H1 (cell line): ENCODE data around the gene FGF10. TPM values are rescaled to one million over a fixed set of nuclear protein-coding genes. Genes with fewer than 3 reads are reported as not detected.

Experiments used
- CTCF ChIA-PET: fragments of 300-600 bp; sonication (Branson Sonifier 250); formaldehyde crosslinking; loops from one replicate; lab custom pipeline; 2021; ENCODE audit not compliant: partially characterized antibody; lab: Charles Lee
- POLR2A ChIA-PET: fragments of 300-600 bp; sonication (Branson Sonifier 250); formaldehyde crosslinking; loops from one replicate; lab custom pipeline; 2021; ENCODE audit warnings: inconsistent platforms; ENCODE audit not compliant: partially characterized antibody; lab: Charles Lee
- DNase-seq, 2 experiments: peaks; one replicate each; pipeline versions ENCODE4 v3.0.0 to v3.0.0-alpha.2; 2010 to 2022; ENCODE audit warnings: low spot score in 2 of 2, low read depth in 1 of 2, mixed read lengths in 1 of 2
- FAIRE-seq: peaks from 2 replicates; lab custom pipeline; 2011; peaks lifted over from hg19 to GRCh38; lab: Jason Lieb, UNC
- H2AFZ ChIP-seq: 2 replicates; pipeline ENCODE4 v1.8.1; 2012; ENCODE audit warnings: low read length, inconsistent platforms
- H2AK5ac ChIP-seq: 2 replicates; pipeline ENCODE4 v1.6.1; 2013; ENCODE audit warnings: low read depth, low read length
- H2BK120ac ChIP-seq: replicated peaks from 2 replicates; pipeline ENCODE3; 2013; ENCODE audit warnings: low read depth, low read length, inconsistent platforms
- H2BK12ac ChIP-seq: 2 replicates; pipeline ENCODE4 v1.6.1; 2013; ENCODE audit warnings: low read depth, low read length
- H2BK15ac ChIP-seq: 2 replicates; pipeline ENCODE4 v1.6.1; 2013; ENCODE audit warnings: low read length
- H2BK20ac ChIP-seq: 2 replicates; pipeline ENCODE4 v1.6.1; 2013; ENCODE audit warnings: low read length
- H2BK5ac ChIP-seq: 2 replicates; pipeline ENCODE4 v1.6.1; 2013; ENCODE audit warnings: low read depth, low read length
- H3K14ac ChIP-seq: 2 replicates; pipeline ENCODE4 v1.6.1; 2013; ENCODE audit warnings: inconsistent platforms; ENCODE audit not compliant: insufficient read length
- H3K18ac ChIP-seq: 2 replicates; pipeline ENCODE4 v1.6.1; 2013; ENCODE audit warnings: low read length; ENCODE audit errors: extremely low read depth
- H3K23ac ChIP-seq: 2 replicates; pipeline ENCODE4 v1.6.1; 2013; ENCODE audit warnings: inconsistent platforms; ENCODE audit not compliant: insufficient read length
- H3K23me2 ChIP-seq: 2 replicates; pipeline ENCODE4 v1.6.1; 2013; ENCODE audit warnings: low read depth, low read length
- H3K27ac ChIP-seq: 2 replicates; pipeline ENCODE4 v1.6.1; 2011; ENCODE audit warnings: low read depth, low read length, inconsistent platforms
- H3K27me3 ChIP-seq, 4 experiments: replicated peaks in 1 of 4; 1 replicate in 1 of 4; 2 replicates in 3 of 4; pipeline versions ENCODE4 v1.6.1 to v1.8.1; 2011 to 2013; ENCODE audit warnings: low read length in 3 of 4, mild to moderate bottlenecking in 3 of 4, inconsistent platforms in 2 of 4, mixed read lengths in 2 of 4, moderate library complexity in 1 of 4; ENCODE audit not compliant: control insufficient read depth in 3 of 4, insufficient read depth in 3 of 4; ENCODE audit errors: extremely low read depth in 1 of 4
- H3K36me3 ChIP-seq, 4 experiments: 2 replicates each; pipeline versions ENCODE4 v1.6.1 to v1.8.1; 2011 to 2013; ENCODE audit warnings: mild to moderate bottlenecking in 4 of 4, low read length in 3 of 4, moderate library complexity in 2 of 4, control low read depth in 1 of 4, inconsistent platforms in 1 of 4; ENCODE audit not compliant: insufficient read depth in 4 of 4, control insufficient read depth in 2 of 4
- H3K4ac ChIP-seq: replicated peaks from 2 replicates; pipeline ENCODE3; 2013; ENCODE audit warnings: low read length, low read depth, mixed read lengths, inconsistent platforms; ENCODE audit not compliant: insufficient read length
- H3K4me1 ChIP-seq, 4 experiments: replicated peaks in 1 of 4; 1 replicate in 1 of 4; 2 replicates in 3 of 4; pipeline versions ENCODE4 v1.6.1 to v1.8.1; 2011 to 2013; ENCODE audit warnings: low read length in 3 of 4, inconsistent platforms in 2 of 4, mixed read lengths in 1 of 4; ENCODE audit not compliant: insufficient read depth in 4 of 4, control insufficient read depth in 3 of 4
- H3K4me2 ChIP-seq, 2 experiments: 2 replicates each; pipeline versions ENCODE4 v1.6.1 to v1.8.1; 2011 to 2013; ENCODE audit warnings: low read depth in 2 of 2, low read length in 2 of 2, control low read depth in 1 of 2, inconsistent platforms in 1 of 2, mild to moderate bottlenecking in 1 of 2; ENCODE audit not compliant: insufficient read depth in 1 of 2
- H3K4me3 ChIP-seq, 4 experiments: fragments of 200-600, 300-600 bp in 1 of 4; sonication (generic), shearing (Covaris generic), sonication (Bioruptor Twin) in 1 of 4; 2 replicates each; pipeline versions ENCODE4 v1.5.1 to v1.8.1; 2011 to 2016; ENCODE audit warnings: low read length in 4 of 4, low read depth in 3 of 4, control low read depth in 2 of 4, inconsistent platforms in 2 of 4, mild to moderate bottlenecking in 2 of 4, mixed read lengths in 1 of 4, moderate library complexity in 1 of 4; ENCODE audit not compliant: insufficient read depth in 2 of 4; ENCODE audit errors: extremely low read depth in 1 of 4
- H3K56ac ChIP-seq: replicated peaks from 2 replicates; pipeline ENCODE3; 2013; ENCODE audit warnings: low read depth, mild to moderate bottlenecking, mixed read lengths, low read length, inconsistent platforms; ENCODE audit not compliant: insufficient read length
- H3K79me1 ChIP-seq: 2 replicates; pipeline ENCODE4 v1.6.1; 2013; ENCODE audit warnings: low read depth, low read length, control low read depth
- H3K79me2 ChIP-seq, 2 experiments: 2 replicates each; pipeline versions ENCODE4 v1.6.1 to v1.8.1; 2012 to 2013; ENCODE audit warnings: low read length in 2 of 2, mild to moderate bottlenecking in 2 of 2, inconsistent platforms in 1 of 2; ENCODE audit not compliant: insufficient read depth in 2 of 2, control insufficient read depth in 1 of 2
- H3K9ac ChIP-seq, 4 experiments: replicated peaks in 1 of 4; 1 replicate in 1 of 4; 2 replicates in 3 of 4; pipeline versions ENCODE4 v1.6.1 to v1.8.1; 2011 to 2013; ENCODE audit warnings: low read depth in 3 of 4, low read length in 3 of 4, control low read depth in 2 of 4, mild to moderate bottlenecking in 2 of 4, moderate library complexity in 2 of 4, inconsistent platforms in 1 of 4; ENCODE audit errors: extremely low read depth in 1 of 4
- H3K9me3 ChIP-seq, 2 experiments: 2 replicates each; pipeline versions ENCODE4 v1.6.1 to v1.8.1; 2012 to 2013; ENCODE audit warnings: mild to moderate bottlenecking in 2 of 2, moderate library complexity in 2 of 2, control low read depth in 1 of 2, inconsistent platforms in 1 of 2, low read depth in 1 of 2, low read length in 1 of 2, mixed read lengths in 1 of 2; ENCODE audit not compliant: insufficient read depth in 2 of 2
- H4K20me1 ChIP-seq, 2 experiments: replicated peaks in 1 of 2; 2 replicates each; pipeline versions ENCODE3 to v1.8.1; 2011 to 2013; ENCODE audit warnings: inconsistent platforms in 2 of 2, low read length in 2 of 2, mild to moderate bottlenecking in 1 of 2; ENCODE audit not compliant: insufficient read depth in 2 of 2, control insufficient read depth in 1 of 2
- H4K5ac ChIP-seq: 2 replicates; pipeline ENCODE4 v1.6.1; 2013; ENCODE audit warnings: low read length, low read depth, mixed read lengths, inconsistent platforms; ENCODE audit not compliant: insufficient read length
- H4K8ac ChIP-seq: 2 replicates; pipeline ENCODE4 v1.8.0; 2013; ENCODE audit warnings: mild to moderate bottlenecking, moderate library complexity, low read length, inconsistent platforms; ENCODE audit not compliant: insufficient read depth; ENCODE audit errors: extremely low read depth
- H4K91ac ChIP-seq: replicated peaks from 2 replicates; pipeline ENCODE3; 2013; ENCODE audit warnings: low read length, mixed read lengths, inconsistent platforms; ENCODE audit not compliant: insufficient read length
- CHD1 ChIP-seq: IDR thresholded peaks from 2 replicates; pipeline ENCODE4 v1.6.1; 2012; ENCODE audit warnings: low read depth, low read length, improper control_type of control experiment
- CTBP2 ChIP-seq: IDR thresholded peaks from 2 replicates; pipeline ENCODE4 v1.7.0; 2011; ENCODE audit warnings: borderline replicate concordance, mild to moderate bottlenecking, moderate library complexity, mixed read lengths, low read length; ENCODE audit not compliant: insufficient read depth, insufficient read length
- GABPA ChIP-seq: IDR thresholded peaks from 2 replicates; pipeline ENCODE4 v1.6.1; 2011; ENCODE audit warnings: mild to moderate bottlenecking, low read length, moderate library complexity, borderline replicate concordance; ENCODE audit not compliant: insufficient read depth
- MAX ChIP-seq: IDR thresholded peaks from 2 replicates; pipeline ENCODE4 v1.6.1; 2012; ENCODE audit warnings: inconsistent platforms
- RAD21 ChIP-seq, 2 experiments: IDR thresholded peaks in 1 of 2; conservative IDR thresholded peaks in 1 of 2; 2 replicates each; pipeline ENCODE4 v1.6.1; 2011; ENCODE audit warnings: low read depth in 2 of 2, low read length in 2 of 2, improper control_type of control experiment in 1 of 2, inconsistent platforms in 1 of 2, mild to moderate bottlenecking in 1 of 2, moderate library complexity in 1 of 2
- SP2 ChIP-seq: IDR thresholded peaks from 2 replicates; pipeline ENCODE4 v1.6.1; 2012; ENCODE audit warnings: mild to moderate bottlenecking, low read length, inconsistent platforms
- WGBS, 2 experiments: shearing (Covaris generic) in 1 of 2; methylation state at CpG; one replicate each; pipeline versions ENCODE4 v1.1.6 to v1.1.7; 2013 to 2015; ENCODE audit warnings: low lambda C conversion rate in 2 of 2, mixed read lengths in 2 of 2, inconsistent platforms in 1 of 2, low coverage in 1 of 2, missing lambda C conversion rate in 1 of 2; ENCODE audit not compliant: insufficient replicate concordance in 2 of 2, insufficient coverage in 1 of 2, insufficient read length in 1 of 2; ENCODE audit errors: extremely low coverage in 1 of 2, missing lambda C conversion rate in 1 of 2; 5-methylcytosine and 5-hydroxymethylcytosine counted together
- polyA plus RNA-seq, 7 experiments: library from polyadenylated mRNA; depleted of rRNA in 3 of 7; stranded (reverse) in 5 of 7; unstranded in 2 of 7; fragments of >200 nt in 5 of 7; fragments of 200-250 nt in 2 of 7; gene quantifications; 1 replicate in 5 of 7; 2 replicates in 1 of 7; 4 replicates in 1 of 7; pipeline versions ENCODE4 v1.2.1 to v1.2.3, GENCODE V29; 2011 to 2013; ENCODE audit warnings: missing spikeins in 2 of 7, mixed read lengths in 2 of 7
- total RNA-seq: library from RNA; stranded (reverse); fragmentation: NEBNext Ultra II Directional; extraction: Animal tissue kit (Norgen Biotek cat#: 25700); gene quantifications from 2 replicates; pipeline ENCODE4 v1.2.1, GENCODE V29; 2021

The FGF10 gene
- total and polyA plus RNA-seq, 2 of the 8 experiments (the other 6 are each of a cell fraction or from before 2014, with no cell fraction given), result 0.06 to 0.54 TPM

DNA sequence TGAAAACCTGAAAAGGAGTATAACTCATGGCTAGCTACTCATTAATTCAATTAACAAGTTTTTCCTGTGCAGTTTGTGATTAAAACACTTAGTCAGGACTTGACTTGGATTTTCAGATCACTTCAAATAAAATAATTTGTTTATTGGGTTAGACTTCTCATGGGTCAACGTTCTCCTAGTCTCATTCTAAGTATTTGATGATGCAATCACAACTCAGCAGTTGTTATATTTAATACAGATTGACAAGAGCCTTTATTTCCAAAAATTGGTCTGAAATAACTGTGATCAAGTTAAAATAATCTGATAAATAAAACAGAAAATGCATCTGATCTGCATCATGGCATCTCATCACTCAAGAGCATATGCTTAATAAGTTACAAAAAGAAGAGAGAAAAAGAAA, 113.9 kb downstream of the FGF10 start:
- no peak overlapping the region for H4K8ac ChIP-seq

More for the DNA sequence above, 113.9 kb downstream of the FGF10 start:
- H4K20me1 ChIP-seq, result no peaks in the 10 kb centered on the region
- no peak overlapping the region for H3K27ac ChIP-seq
- no peak overlapping the region for H4K5ac ChIP-seq
- H3K23ac ChIP-seq, result no peak overlapping the region
- H3K36me3 ChIP-seq, result no peaks in the 10 kb centered on the region
- ChIA-PET CTCF (no interaction called here), POLR2A (no interaction called here)
- WGBS, 2 experiments, result 96% methylated on average over 1 of the region's 1 CpG; no CpG with 5 or more reads in 1 of the 2 experiments
- H4K91ac ChIP-seq, result no peak overlapping the region
- FAIRE-seq, result no peak
- H2BK120ac ChIP-seq, result no peak overlapping the region
- DNase-seq, result no peak
- H2AK5ac ChIP-seq, result no peak overlapping the region
- no peak overlapping the region for H2AFZ ChIP-seq
- H3K18ac ChIP-seq, result no peak overlapping the region
- no peak for TF ChIP-seq SP2
- no peak for TF ChIP-seq GABPA
- no peak for TF ChIP-seq RAD21 (IDR thresholded peaks at IDR 0.05 in 1 of 2, conservative IDR thresholded peaks at IDR 0.05 in 1 of 2; ENCODE audit: low read depth in 2 of 2, low read length in 2 of 2)
- TF ChIP-seq CHD1, result no peak
- no peak for TF ChIP-seq CTBP2
- TF ChIP-seq MAX, result no peak
- TF ChIP-seq, all 59 proteins: peak for 0
- H2BK5ac ChIP-seq, result no peak overlapping the region
- no peaks in the 10 kb centered on the region for H3K23me2 ChIP-seq
- H3K9ac ChIP-seq, result no peak overlapping the region
- H3K9me3 ChIP-seq, result no peaks in the 10 kb centered on the region
- no peak overlapping the region for H2BK12ac ChIP-seq
- no peak overlapping the region for H3K4me2 ChIP-seq
- no peak overlapping the region for H3K56ac ChIP-seq
- H3K79me1 ChIP-seq, result no peaks in the 10 kb centered on the region
- H3K14ac ChIP-seq, result no peak overlapping the region
- H3K79me2 ChIP-seq, result no peaks in the 10 kb centered on the region
- H3K4me3 ChIP-seq, result no peak overlapping the region
- no peaks in the 10 kb centered on the region for H3K4me1 ChIP-seq
- H3K27me3 ChIP-seq, result no peaks in the 10 kb centered on the region
- no peak overlapping the region for H2BK20ac ChIP-seq
- H2BK15ac ChIP-seq, result no peak overlapping the region
- no peak overlapping the region for H3K4ac ChIP-seq
